Measurements from ENCODE around the gene GAPDHS. TPM values are rescaled to one million over a fixed set of nuclear protein-coding genes. Genes with fewer than 3 reads are reported as not detected.

GAPDHS gene
- total and polyA plus RNA-seq, 2 donors (not counting 1 experiment from before 2014, with no cell fraction given): not detected

DNA sequence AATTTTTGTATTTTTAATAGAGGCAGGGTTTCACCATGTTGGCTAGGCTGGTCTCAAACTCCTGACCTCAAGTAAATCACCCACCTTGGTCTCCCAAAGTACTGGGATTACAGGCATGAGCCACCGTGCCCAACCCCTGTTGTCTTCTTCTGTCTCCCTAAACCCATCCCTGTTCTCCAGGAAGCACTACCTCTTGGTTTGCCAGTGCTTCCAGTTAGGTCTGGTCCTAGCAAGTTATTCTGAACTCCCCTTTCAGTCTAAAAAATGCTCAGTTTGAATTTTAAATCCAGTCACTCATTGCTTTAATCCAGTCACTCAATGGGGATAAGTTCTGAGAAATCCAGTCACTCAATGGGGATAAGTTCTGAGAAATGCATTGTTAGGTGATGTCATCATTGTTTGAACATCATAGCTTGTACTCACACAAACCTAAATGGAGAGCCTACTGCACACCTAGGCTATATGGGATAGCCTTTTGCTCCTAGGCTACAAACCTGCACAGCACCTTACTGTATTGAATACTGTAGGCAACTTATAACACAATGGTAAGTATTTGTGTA lies 38.2 kb downstream of the GAPDHS start:
- no peak overlapping the region for H3K27ac Mint-ChIP-seq
- Histone ChIP-seq H3K9me3 (ENCODE audit: control extremely low read depth in 1 of 3, control insufficient read depth in 2 of 3, insufficient read depth in 1 of 3, low read length in 2 of 3) (peaks cover 0 to 14% (median 11%) of the 10 kb centered on the region in 3 donors), H3K4me2 (replicated peaks; ENCODE audit: low read depth, low read length, poor library complexity, severe bottlenecking) (no peak overlapping the region), H4K20me1 (ENCODE audit: control insufficient read depth, insufficient read depth, low read length, poor library complexity, severe bottlenecking) (no peaks in the 10 kb centered on the region), H3K27me3 (replicated peaks in 1 of 4; ENCODE audit: control extremely low read depth in 1 of 4, control insufficient read depth in 3 of 4, insufficient read depth in 4 of 4, low read length in 3 of 4) (peaks cover 0 to 22% (median 0%) of the 10 kb centered on the region in 4 experiments), H2AFZ (ENCODE audit: insufficient read depth, low read depth, low read length, poor library complexity, severe bottlenecking) (no peak overlapping the region), H3K36me3 (replicated peaks in 1 of 2; ENCODE audit: control extremely low read depth in 1 of 2, control insufficient read depth in 1 of 2, extremely low read depth in 1 of 2, insufficient read depth in 2 of 2, low read length in 1 of 2) (no peaks in the 10 kb centered on the region), H3K4me1 (ENCODE audit: control insufficient read depth in 2 of 2, insufficient read depth in 2 of 2, low read length in 2 of 2) (no peaks in the 10 kb centered on the region), H3K27ac (ENCODE audit: low read length in 2 of 2) (no peak overlapping the region), H3K9ac (ENCODE audit: low read length) (no peak overlapping the region), H3K79me2 (ENCODE audit: control insufficient read depth, insufficient read depth, low read length) (no peaks in the 10 kb centered on the region), H3K4me3 (ENCODE audit: control extremely low read depth in 1 of 5, extremely low read depth in 1 of 5, insufficient read depth in 1 of 5, low read depth in 2 of 5, low read length in 4 of 5) (no peak overlapping the region)
- DNase-seq: no peak
- H3K27me3 Mint-ChIP-seq: peaks cover 46% of the 10 kb centered on the region
- no peak overlapping the region for H3K4me3 Mint-ChIP-seq
- CTCF ChIA-PET: no interaction called here
- ATAC-seq (ENCODE audit: low read depth): no peak
- peaks cover 12% of the 10 kb centered on the region for H3K9me3 Mint-ChIP-seq (ENCODE audit: insufficient read depth)
- intact Hi-C loops (cut with micrococcal nuclease): no loop called here
- POLR2A ChIA-PET: no interaction called here
- H3K4me1 Mint-ChIP-seq: no peaks in the 10 kb centered on the region
- 86% methylated on average over 1 of the region's 1 CpG for WGBS (ENCODE audit: insufficient coverage)
- TF ChIP-seq, protein P1, sequence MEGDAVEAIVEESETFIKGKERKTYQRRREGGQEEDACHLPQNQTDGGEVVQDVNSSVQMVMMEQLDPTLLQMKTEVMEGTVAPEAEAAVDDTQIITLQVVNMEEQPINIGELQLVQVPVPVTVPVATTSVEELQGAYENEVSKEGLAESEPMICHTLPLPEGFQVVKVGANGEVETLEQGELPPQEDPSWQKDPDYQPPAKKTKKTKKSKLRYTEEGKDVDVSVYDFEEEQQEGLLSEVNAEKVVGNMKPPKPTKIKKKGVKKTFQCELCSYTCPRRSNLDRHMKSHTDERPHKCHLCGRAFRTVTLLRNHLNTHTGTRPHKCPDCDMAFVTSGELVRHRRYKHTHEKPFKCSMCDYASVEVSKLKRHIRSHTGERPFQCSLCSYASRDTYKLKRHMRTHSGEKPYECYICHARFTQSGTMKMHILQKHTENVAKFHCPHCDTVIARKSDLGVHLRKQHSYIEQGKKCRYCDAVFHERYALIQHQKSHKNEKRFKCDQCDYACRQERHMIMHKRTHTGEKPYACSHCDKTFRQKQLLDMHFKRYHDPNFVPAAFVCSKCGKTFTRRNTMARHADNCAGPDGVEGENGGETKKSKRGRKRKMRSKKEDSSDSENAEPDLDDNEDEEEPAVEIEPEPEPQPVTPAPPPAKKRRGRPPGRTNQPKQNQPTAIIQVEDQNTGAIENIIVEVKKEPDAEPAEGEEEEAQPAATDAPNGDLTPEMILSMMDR (IDR thresholded peaks at IDR 0.05): no peak
- TF ChIP-seq EZH2 (IDR thresholded peaks at IDR 0.05; ENCODE audit: borderline replicate concordance, insufficient read depth, low read depth, low read length, poor library complexity, severe bottlenecking): no peak

DNA sequence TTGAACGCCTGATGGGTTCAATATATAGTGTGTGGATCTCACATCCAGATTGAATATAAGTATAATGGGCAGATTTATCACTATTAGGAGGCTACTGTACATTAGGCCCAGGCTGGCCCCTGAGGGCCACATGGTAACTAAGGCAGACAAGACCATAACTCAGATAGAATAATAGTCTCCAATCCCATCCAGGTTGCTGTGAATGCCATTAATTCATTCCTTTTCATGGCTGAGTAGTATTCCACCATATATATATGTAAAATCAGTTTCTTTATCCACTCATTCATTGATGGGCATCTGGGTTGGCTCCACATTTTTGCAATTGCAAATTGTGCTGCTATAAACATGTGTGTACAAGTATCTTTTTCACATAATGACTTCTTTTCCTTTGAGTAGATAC lies 44.7 kb downstream of the GAPDHS start:
- Histone ChIP-seq H3K36me3 (replicated peaks in 1 of 2; ENCODE audit: control extremely low read depth in 1 of 2, control insufficient read depth in 1 of 2, extremely low read depth in 1 of 2, insufficient read depth in 2 of 2, low read length in 1 of 2) (no peaks in the 10 kb centered on the region), H4K20me1 (ENCODE audit: control insufficient read depth, insufficient read depth, low read length, poor library complexity, severe bottlenecking) (no peaks in the 10 kb centered on the region), H3K27ac (ENCODE audit: low read length in 2 of 2) (no peak overlapping the region), H3K4me1 (ENCODE audit: control insufficient read depth in 2 of 2, insufficient read depth in 2 of 2, low read length in 2 of 2) (no peaks in the 10 kb centered on the region), H3K27me3 (replicated peaks in 1 of 4; ENCODE audit: control extremely low read depth in 1 of 4, control insufficient read depth in 3 of 4, insufficient read depth in 4 of 4, low read length in 3 of 4) (peaks cover 0 to 3% (median 0%) of the 10 kb centered on the region in 4 experiments), H3K79me2 (ENCODE audit: control insufficient read depth, insufficient read depth, low read length) (no peaks in the 10 kb centered on the region), H3K9me3 (ENCODE audit: control extremely low read depth in 1 of 3, control insufficient read depth in 2 of 3, insufficient read depth in 1 of 3, low read length in 2 of 3) (peaks cover 0 to 28% (median 16%) of the 10 kb centered on the region in 3 donors), H2AFZ (ENCODE audit: insufficient read depth, low read depth, low read length, poor library complexity, severe bottlenecking) (no peak overlapping the region), H3K9ac (ENCODE audit: low read length) (no peak overlapping the region), H3K4me3 (ENCODE audit: control extremely low read depth in 1 of 5, extremely low read depth in 1 of 5, insufficient read depth in 1 of 5, low read depth in 2 of 5, low read length in 4 of 5) (no peak overlapping the region), H3K4me2 (replicated peaks; ENCODE audit: low read depth, low read length, poor library complexity, severe bottlenecking) (no peak overlapping the region)
- peaks cover 28% of the 10 kb centered on the region for H3K27me3 Mint-ChIP-seq
- ATAC-seq (ENCODE audit: low read depth) (no peak), DNase-seq (no peak)
- CTCF ChIA-PET: no interaction called here
- H3K9me3 Mint-ChIP-seq (ENCODE audit: insufficient read depth): peaks cover 17% of the 10 kb centered on the region
- H3K27ac Mint-ChIP-seq: no peak overlapping the region
- POLR2A ChIA-PET: no interaction called here
- intact Hi-C loops (cut with micrococcal nuclease): no loop called here
- H3K4me3 Mint-ChIP-seq: no peak overlapping the region
- no peaks in the 10 kb centered on the region for H3K4me1 Mint-ChIP-seq
- no peak for TF ChIP-seq EZH2 (IDR thresholded peaks at IDR 0.05; ENCODE audit: borderline replicate concordance, insufficient read depth, low read depth, low read length, poor library complexity, severe bottlenecking)
- TF ChIP-seq, protein P1 (IDR thresholded peaks at IDR 0.05): no peak
- no CpG with 5 or more reads among the region's 1 CpG for WGBS (ENCODE audit: insufficient coverage)

Data from B cell (primary cell).